ENCODE results near the gene STRN4. TPM values are rescaled to one million over a fixed set of nuclear protein-coding genes. Genes with fewer than 3 reads are reported as not detected.

The STRN4 gene, protein sequence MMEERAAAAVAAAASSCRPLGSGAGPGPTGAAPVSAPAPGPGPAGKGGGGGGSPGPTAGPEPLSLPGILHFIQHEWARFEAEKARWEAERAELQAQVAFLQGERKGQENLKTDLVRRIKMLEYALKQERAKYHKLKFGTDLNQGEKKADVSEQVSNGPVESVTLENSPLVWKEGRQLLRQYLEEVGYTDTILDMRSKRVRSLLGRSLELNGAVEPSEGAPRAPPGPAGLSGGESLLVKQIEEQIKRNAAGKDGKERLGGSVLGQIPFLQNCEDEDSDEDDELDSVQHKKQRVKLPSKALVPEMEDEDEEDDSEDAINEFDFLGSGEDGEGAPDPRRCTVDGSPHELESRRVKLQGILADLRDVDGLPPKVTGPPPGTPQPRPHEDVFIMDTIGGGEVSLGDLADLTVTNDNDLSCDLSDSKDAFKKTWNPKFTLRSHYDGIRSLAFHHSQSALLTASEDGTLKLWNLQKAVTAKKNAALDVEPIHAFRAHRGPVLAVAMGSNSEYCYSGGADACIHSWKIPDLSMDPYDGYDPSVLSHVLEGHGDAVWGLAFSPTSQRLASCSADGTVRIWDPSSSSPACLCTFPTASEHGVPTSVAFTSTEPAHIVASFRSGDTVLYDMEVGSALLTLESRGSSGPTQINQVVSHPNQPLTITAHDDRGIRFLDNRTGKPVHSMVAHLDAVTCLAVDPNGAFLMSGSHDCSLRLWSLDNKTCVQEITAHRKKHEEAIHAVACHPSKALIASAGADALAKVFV
- total RNA-seq (2014; rRNA removed; shearing (Covaris generic); ENCODE audit: low replicate concordance) = 37.5 and 55.2 TPM in 2 replicates

DNA sequence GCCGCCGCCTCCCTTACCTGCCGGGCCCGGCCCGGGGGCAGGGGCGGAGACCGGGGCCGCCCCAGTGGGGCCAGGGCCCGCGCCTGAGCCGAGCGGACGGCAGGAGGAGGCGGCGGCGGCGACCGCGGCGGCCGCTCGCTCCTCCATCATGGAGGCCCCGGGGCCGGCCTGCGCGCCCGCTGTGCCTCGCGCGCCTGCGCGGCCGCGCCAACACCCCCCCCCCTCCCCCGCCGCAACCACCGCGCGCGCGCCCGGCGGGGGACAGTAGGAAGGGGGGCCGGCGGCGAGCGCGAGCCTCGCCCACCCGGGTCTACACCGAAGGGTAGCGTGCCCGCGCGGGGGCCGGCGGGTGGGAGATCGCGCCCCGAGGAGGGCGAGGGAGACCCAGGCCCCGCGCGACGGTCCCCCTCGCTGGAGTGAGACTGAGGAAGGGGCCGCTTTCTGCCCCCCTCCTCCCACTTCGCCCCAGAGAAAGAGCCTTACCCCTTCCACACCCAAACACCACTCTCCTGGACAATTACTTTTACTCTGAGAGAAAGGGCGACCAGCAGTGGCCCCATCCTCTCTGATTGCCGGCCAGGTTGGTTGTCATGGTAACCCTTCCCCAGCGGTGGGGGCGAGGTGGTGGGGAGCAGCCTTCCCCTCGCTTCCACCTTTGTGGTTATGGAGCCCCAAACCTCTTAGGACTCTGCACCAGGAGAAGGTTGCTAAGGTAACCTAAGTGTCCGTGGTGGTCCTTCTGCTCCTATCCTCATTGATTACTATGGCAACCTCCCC lies at the start of gene STRN4:
Gene STRN4 (minus strand): TSS at position 170 of the 777 bp plus-strand sequence. CDS start 20 bp downstream, at position 150.
- Histone ChIP-seq H3K9me3 (ENCODE audit: low read length) (no peaks in the 10 kb centered on the region), H3K79me2 (ENCODE audit: low read length) (peaks cover 59% of the 10 kb centered on the region), H3K4me2 (ENCODE audit: low read depth, low read length, poor library complexity, severe bottlenecking) (peak within 1 kb of the TSS; percentile 96), H3K9ac (ENCODE audit: low read length) (peak within 1 kb of the TSS; percentile 95), H3K9me2 (replicated peaks; ENCODE audit: insufficient read depth, low read length) (no peaks in the 10 kb centered on the region), H3K36me3 (ENCODE audit: insufficient read depth, low read length) (peaks cover 5% of the 10 kb centered on the region), H2AFZ (ENCODE audit: low read length) (peak within 1 kb of the TSS; percentile 83; the same call in 1 of the 2 replicates), H4K20me1 (ENCODE audit: insufficient read depth, low read depth, low read length) (peaks cover 36% of the 10 kb centered on the region), H3K4me1 (ENCODE audit: low read length) (peaks cover 31% of the 10 kb centered on the region), H3K27me3 (ENCODE audit: low read length) (no peaks in the 10 kb centered on the region), H3K27ac (ENCODE audit: low read length) (peak within 1 kb of the TSS; percentile 67), H3K4me3 (ENCODE audit: low read length) (peak within 1 kb of the TSS; percentile 98)
- DNase-seq = peak; percentile 87

DNA sequence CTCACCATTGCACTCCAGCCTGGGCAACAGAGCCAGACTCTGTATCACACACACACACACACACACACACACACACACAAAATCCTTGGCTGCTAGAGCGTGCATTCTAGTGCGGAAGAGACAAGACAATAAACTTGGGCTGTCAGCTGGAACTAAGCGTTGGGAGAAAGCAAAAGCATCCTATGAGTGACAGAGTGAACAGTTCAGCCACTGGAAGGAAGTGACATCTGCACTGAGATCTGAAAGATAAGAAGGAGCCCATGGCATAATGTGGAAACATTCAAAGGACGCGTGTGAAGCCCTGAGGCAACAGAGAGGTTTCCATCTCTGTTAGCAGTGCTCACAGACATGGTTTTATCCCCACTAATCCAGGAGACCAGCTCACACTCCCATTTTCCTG lies 45.7 kb upstream of the STRN4 start:
- peaks cover 3% of the 10 kb centered on the region for H3K4me1 ChIP-seq (ENCODE audit: low read length)
- H3K4me2 ChIP-seq (ENCODE audit: low read depth, low read length, poor library complexity, severe bottlenecking) = no peak overlapping the region
- no peak overlapping the region for H3K9ac ChIP-seq (ENCODE audit: low read length)
- no peak overlapping the region for H3K27ac ChIP-seq (ENCODE audit: low read length)
- peaks cover 5% of the 10 kb centered on the region; the same call in 1 of the 2 replicates for H4K20me1 ChIP-seq (ENCODE audit: insufficient read depth, low read depth, low read length)
- H3K9me3 ChIP-seq (ENCODE audit: low read length) = no peaks in the 10 kb centered on the region
- H3K27me3 ChIP-seq (ENCODE audit: low read length) = no peaks in the 10 kb centered on the region
- no peak for DNase-seq
- H2AFZ ChIP-seq (ENCODE audit: low read length) = no peak overlapping the region
- H3K4me3 ChIP-seq (ENCODE audit: low read length) = no peak overlapping the region
- no peaks in the 10 kb centered on the region for H3K36me3 ChIP-seq (ENCODE audit: insufficient read depth, low read length)
- no peaks in the 10 kb centered on the region for H3K9me2 ChIP-seq (replicated peaks; ENCODE audit: insufficient read depth, low read length)
- H3K79me2 ChIP-seq (ENCODE audit: low read length) = peaks cover 14% of the 10 kb centered on the region

DNA sequence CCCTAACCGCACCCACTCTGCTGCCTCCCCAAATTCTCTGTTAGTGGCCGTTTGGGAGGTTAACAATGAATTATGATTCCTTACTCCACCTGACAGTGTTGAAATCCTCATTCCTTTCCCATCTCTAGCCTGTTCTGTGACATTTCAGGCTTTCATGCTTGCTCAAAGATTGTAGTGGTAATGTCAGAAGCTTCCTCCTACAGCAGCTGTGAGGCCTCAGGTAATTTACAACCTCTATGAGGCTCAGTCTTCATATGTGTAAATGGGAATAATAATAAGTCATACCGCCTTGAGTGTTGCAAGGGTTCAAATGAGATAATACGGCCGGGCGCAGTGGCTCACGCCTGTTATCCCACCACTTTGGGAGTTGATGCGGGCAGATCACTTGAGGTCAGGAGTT lies 43.1 kb upstream of the STRN4 start:
- H2AFZ ChIP-seq (ENCODE audit: low read length) = no peak overlapping the region
- peaks cover 40% of the 10 kb centered on the region for H3K79me2 ChIP-seq (ENCODE audit: low read length)
- peaks cover 6% of the 10 kb centered on the region for H3K36me3 ChIP-seq (ENCODE audit: insufficient read depth, low read length)
- DNase-seq = peak; percentile 36
- H3K9ac ChIP-seq (ENCODE audit: low read length) = no peak overlapping the region
- no peaks in the 10 kb centered on the region for H3K27me3 ChIP-seq (ENCODE audit: low read length)
- peaks cover 27% of the 10 kb centered on the region for H4K20me1 ChIP-seq (ENCODE audit: insufficient read depth, low read depth, low read length)
- no peaks in the 10 kb centered on the region for H3K9me3 ChIP-seq (ENCODE audit: low read length)
- H3K27ac ChIP-seq (ENCODE audit: low read length) = no peak overlapping the region
- no peak overlapping the region for H3K4me3 ChIP-seq (ENCODE audit: low read length)
- peaks cover 20% of the 10 kb centered on the region for H3K4me1 ChIP-seq (ENCODE audit: low read length)
- H3K9me2 ChIP-seq (replicated peaks; ENCODE audit: insufficient read depth, low read length) = no peaks in the 10 kb centered on the region
- H3K4me2 ChIP-seq (ENCODE audit: low read depth, low read length, poor library complexity, severe bottlenecking) = no peak overlapping the region

DNA sequence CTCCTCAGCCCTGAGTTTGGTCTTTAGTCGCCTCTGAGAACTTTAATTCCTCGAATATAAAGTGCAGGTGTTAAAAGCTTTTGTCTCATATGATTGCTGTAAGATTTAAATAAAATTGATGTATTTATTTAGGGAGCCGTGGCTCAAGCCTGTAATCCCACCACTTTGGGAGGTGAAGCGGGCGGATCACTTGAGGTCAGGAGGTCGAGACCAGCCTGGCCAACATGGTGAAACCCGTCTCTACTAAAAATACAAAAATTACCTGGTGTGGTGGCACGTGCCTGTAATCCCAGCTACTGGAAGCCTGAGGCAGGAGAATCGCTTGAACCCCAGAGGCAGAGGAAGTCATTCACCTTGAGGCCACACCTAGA lies 42.7 kb upstream of the STRN4 start:
- Histone ChIP-seq H3K4me1 (ENCODE audit: low read length) (peaks cover 24% of the 10 kb centered on the region), H3K9me2 (replicated peaks; ENCODE audit: insufficient read depth, low read length) (no peaks in the 10 kb centered on the region), H3K9ac (ENCODE audit: low read length) (no peak overlapping the region), H3K4me3 (ENCODE audit: low read length) (no peak overlapping the region), H2AFZ (ENCODE audit: low read length) (no peak overlapping the region), H3K9me3 (ENCODE audit: low read length) (no peaks in the 10 kb centered on the region), H3K4me2 (ENCODE audit: low read depth, low read length, poor library complexity, severe bottlenecking) (no peak overlapping the region), H3K27ac (ENCODE audit: low read length) (no peak overlapping the region), H3K36me3 (ENCODE audit: insufficient read depth, low read length) (peaks cover 10% of the 10 kb centered on the region), H3K27me3 (ENCODE audit: low read length) (no peaks in the 10 kb centered on the region), H4K20me1 (ENCODE audit: insufficient read depth, low read depth, low read length) (peaks cover 31% of the 10 kb centered on the region), H3K79me2 (ENCODE audit: low read length) (peaks cover 44% of the 10 kb centered on the region)
- DNase-seq = no peak

DNA sequence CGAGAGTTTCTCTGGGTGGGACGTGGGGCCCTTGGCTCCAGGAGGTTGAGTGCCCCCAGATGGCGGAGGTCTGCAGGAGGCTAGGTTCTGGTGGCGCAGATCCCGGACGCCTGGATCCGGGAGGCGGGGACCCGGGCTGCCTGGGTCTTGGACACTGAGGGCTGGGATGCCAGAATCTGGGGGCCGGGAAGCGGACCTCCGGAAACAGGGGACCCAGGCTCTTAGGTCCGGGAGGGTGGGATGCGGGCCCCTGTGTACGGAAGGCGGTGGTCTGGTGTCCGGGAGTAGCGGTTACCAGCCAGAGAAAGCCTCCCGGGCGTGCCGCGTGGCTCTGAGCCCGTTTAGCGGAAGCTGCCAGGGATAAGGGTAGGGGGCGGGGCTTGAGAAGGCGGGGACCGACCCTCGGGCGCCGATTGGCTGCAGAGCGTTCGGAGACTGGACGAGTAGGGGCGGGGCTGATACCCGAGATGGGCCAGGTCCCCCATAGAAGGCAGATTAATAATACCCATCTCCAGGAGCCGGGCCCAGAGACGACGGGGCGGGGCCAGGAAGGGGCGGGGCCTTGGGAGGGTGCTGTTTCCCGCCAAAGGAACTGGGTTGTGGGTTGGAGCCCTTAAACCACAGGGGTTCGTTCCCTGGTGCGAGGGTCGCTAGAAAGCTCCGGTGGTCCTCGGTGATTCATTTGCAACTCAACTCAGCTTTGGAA lies 42.2 kb upstream of the STRN4 start, which contains the start of gene SLC1A5:
Gene SLC1A5 (minus strand): TSS at position 333 of the 706 bp plus-strand sequence. CDS start 629 bp downstream, outside the sequence.
- peak; percentile 99 for DNase-seq

DNA sequence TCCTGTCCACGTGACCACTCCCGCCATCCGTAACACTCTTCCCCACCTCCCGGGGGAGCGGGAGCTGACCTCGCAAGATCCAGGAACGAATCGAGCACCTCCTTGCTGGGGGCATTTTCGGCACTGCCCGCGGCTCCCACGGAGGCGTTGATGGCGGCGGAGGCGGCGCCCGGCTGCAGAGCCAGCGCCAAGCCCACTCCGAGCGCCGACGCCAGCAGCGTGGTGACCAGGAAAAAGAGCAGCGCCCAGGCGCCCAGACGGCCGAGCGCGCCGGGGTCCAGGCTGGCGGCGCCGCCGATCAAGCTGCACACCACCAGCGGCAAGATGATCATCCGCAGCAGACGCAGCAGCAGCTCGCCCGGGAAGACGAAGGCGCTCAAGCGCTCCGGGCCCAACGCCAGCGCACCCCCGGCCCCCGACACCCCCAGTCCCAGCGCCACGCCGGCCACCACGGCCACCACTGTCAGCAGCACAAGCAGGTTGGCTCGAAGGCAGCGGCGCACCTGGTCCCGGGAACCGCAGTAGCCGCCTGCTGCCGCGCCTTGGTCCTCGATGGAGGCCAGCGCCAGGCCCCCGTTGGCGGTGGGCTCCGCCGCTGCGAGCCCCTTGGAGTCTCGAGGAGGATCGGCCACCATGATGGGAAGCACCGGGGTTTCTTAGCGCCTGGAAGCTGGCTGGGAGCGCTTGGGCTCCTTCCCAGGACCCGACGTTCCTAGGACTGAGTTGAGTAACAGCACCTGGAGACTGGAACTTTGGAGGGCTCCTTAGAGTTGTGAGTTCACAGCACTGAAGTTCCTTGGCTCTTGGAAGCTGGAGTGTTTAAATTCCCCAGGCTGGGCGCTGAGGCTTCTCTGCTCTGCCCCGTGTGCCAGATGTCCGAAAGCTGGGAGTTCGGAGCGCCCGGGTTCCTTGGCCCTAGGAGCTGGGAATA lies 41.3 kb upstream of the STRN4 start:
- H3K79me2 ChIP-seq (ENCODE audit: low read length) = peaks cover 56% of the 10 kb centered on the region
- no peak overlapping the region for H2AFZ ChIP-seq (ENCODE audit: low read length)
- H3K27ac ChIP-seq (ENCODE audit: low read length) = peak overlapping the region; percentile 88
- no peaks in the 10 kb centered on the region for H3K9me2 ChIP-seq (replicated peaks; ENCODE audit: insufficient read depth, low read length)
- peak overlapping the region; percentile 87 for H3K9ac ChIP-seq (ENCODE audit: low read length)
- H3K4me1 ChIP-seq (ENCODE audit: low read length) = peaks cover 28% of the 10 kb centered on the region
- H3K9me3 ChIP-seq (ENCODE audit: low read length) = no peaks in the 10 kb centered on the region
- peaks cover 22% of the 10 kb centered on the region for H3K36me3 ChIP-seq (ENCODE audit: insufficient read depth, low read length)
- peak overlapping the region; percentile 75 for H3K4me2 ChIP-seq (ENCODE audit: low read depth, low read length, poor library complexity, severe bottlenecking)
- H3K27me3 ChIP-seq (ENCODE audit: low read length) = no peaks in the 10 kb centered on the region
- peak overlapping the region; percentile 92 for H3K4me3 ChIP-seq (ENCODE audit: low read length)
- peaks cover 40% of the 10 kb centered on the region for H4K20me1 ChIP-seq (ENCODE audit: insufficient read depth, low read depth, low read length)
- DNase-seq = peak; percentile 66

More for the DNA sequence above, 42.2 kb upstream of the STRN4 start, which contains the start of gene SLC1A5:
- no peaks in the 10 kb centered on the region for H3K27me3 ChIP-seq (ENCODE audit: low read length)
- H3K9ac ChIP-seq (ENCODE audit: low read length) = peak within 1 kb of the TSS; percentile 87
- H3K4me1 ChIP-seq (ENCODE audit: low read length) = peaks cover 28% of the 10 kb centered on the region
- peaks cover 15% of the 10 kb centered on the region for H3K36me3 ChIP-seq (ENCODE audit: insufficient read depth, low read length)
- H3K4me3 ChIP-seq (ENCODE audit: low read length) = peak within 1 kb of the TSS; percentile 92
- H3K27ac ChIP-seq (ENCODE audit: low read length) = peak within 1 kb of the TSS; percentile 88
- H3K4me2 ChIP-seq (ENCODE audit: low read depth, low read length, poor library complexity, severe bottlenecking) = peak within 1 kb of the TSS; percentile 75
- no peaks in the 10 kb centered on the region for H3K9me3 ChIP-seq (ENCODE audit: low read length)
- H3K79me2 ChIP-seq (ENCODE audit: low read length) = peaks cover 49% of the 10 kb centered on the region
- H3K9me2 ChIP-seq (replicated peaks; ENCODE audit: insufficient read depth, low read length) = no peaks in the 10 kb centered on the region
- H4K20me1 ChIP-seq (ENCODE audit: insufficient read depth, low read depth, low read length) = peaks cover 36% of the 10 kb centered on the region
- no peak within 1 kb of the TSS for H2AFZ ChIP-seq (ENCODE audit: low read length)

DNA sequence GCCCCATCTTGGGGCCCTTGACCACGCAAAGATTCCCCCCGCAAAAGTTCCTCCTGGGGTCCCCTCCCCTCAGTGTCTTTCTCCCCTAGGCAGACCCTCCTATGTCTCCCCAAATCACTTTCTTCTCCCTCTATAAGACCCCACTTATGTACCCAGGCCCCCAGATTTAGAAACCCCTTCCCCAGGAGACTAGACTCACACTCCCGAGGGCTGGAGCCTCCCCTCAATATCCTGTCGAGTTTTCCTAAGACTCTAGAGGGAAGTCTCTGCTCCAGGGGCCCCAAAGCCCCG lies 40.7 kb upstream of the STRN4 start:
- no peak for DNase-seq
- Histone ChIP-seq H3K9me3 (ENCODE audit: low read length) (no peaks in the 10 kb centered on the region), H2AFZ (ENCODE audit: low read length) (no peak overlapping the region), H3K4me2 (ENCODE audit: low read depth, low read length, poor library complexity, severe bottlenecking) (peak overlapping the region; percentile 75), H3K9ac (ENCODE audit: low read length) (peak overlapping the region; percentile 87), H3K36me3 (ENCODE audit: insufficient read depth, low read length) (peaks cover 26% of the 10 kb centered on the region), H4K20me1 (ENCODE audit: insufficient read depth, low read depth, low read length) (peaks cover 44% of the 10 kb centered on the region), H3K27ac (ENCODE audit: low read length) (peak overlapping the region; percentile 88), H3K4me3 (ENCODE audit: low read length) (peak overlapping the region; percentile 92), H3K4me1 (ENCODE audit: low read length) (peaks cover 28% of the 10 kb centered on the region), H3K9me2 (replicated peaks; ENCODE audit: insufficient read depth, low read length) (no peaks in the 10 kb centered on the region), H3K79me2 (ENCODE audit: low read length) (peaks cover 59% of the 10 kb centered on the region), H3K27me3 (ENCODE audit: low read length) (no peaks in the 10 kb centered on the region)
